ENCODE measurements around the gene DIP2B. TPM values are rescaled to one million over a fixed set of nuclear protein-coding genes. Genes with fewer than 3 reads are reported as not detected.

Gene DIP2B
- polyA plus RNA-seq, 3 donors: 3.5 to 12.3 (median 6.5) TPM

DNA sequence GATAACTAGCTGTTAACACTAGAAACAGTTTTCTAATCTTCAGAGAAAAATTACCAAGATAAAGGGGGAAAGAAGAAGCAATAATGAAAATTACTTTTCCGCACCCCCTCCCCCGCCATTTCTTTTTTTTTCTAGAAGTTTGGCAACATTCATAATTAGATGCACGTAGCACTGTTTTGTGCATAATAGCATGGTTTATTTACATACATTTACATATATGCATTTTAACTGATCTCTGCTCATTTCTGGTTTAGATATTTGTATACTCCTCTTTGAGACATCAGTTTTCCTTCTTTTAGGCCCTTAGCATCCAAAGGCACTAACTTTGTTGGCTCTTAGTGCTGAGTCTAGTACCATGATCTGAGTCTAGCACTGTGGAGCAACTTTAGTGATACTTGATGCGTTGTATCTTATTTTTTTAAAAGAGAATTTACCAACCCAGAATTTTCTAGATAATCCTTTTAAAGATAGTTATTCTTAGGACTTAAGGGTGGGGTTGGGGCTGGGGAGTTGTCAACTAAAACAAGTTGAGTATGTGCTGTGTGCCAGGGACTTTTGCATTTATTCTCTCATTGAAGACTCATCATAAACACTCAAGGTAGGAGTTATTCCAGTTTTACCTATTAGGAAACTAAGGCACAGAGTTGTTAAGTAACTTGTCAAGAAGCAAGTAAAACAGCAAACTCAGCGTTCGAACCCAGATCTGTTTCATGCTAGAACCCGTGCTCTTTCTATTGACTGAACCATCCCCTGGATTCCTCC is 110.5 kb downstream of the DIP2B start:
- no peaks in the 10 kb centered on the region for H3K9me3 ChIP-seq (replicated peaks in 1 of 2; ENCODE audit: control insufficient read depth in 1 of 2, insufficient read depth in 1 of 2, low read length in 2 of 2)
- peaks cover 5 to 10% of the 10 kb centered on the region in 2 donors for H3K36me3 Mint-ChIP-seq
- TF ChIP-seq, protein P1, sequence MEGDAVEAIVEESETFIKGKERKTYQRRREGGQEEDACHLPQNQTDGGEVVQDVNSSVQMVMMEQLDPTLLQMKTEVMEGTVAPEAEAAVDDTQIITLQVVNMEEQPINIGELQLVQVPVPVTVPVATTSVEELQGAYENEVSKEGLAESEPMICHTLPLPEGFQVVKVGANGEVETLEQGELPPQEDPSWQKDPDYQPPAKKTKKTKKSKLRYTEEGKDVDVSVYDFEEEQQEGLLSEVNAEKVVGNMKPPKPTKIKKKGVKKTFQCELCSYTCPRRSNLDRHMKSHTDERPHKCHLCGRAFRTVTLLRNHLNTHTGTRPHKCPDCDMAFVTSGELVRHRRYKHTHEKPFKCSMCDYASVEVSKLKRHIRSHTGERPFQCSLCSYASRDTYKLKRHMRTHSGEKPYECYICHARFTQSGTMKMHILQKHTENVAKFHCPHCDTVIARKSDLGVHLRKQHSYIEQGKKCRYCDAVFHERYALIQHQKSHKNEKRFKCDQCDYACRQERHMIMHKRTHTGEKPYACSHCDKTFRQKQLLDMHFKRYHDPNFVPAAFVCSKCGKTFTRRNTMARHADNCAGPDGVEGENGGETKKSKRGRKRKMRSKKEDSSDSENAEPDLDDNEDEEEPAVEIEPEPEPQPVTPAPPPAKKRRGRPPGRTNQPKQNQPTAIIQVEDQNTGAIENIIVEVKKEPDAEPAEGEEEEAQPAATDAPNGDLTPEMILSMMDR (IDR thresholded peaks at IDR 0.05): no peak
- H4K20me1 ChIP-seq (ENCODE audit: insufficient read depth, low read length): peaks cover 99% of the 10 kb centered on the region
- H3K4me1 Mint-ChIP-seq: peaks cover 13% of the 10 kb centered on the region
- no peak overlapping the region for H2AFZ ChIP-seq (ENCODE audit: insufficient read depth, low read depth, low read length, poor library complexity, severe bottlenecking)
- H3K4me3 ChIP-seq (replicated peaks in 1 of 3; ENCODE audit: low read depth in 2 of 3, low read length in 3 of 3): no peak overlapping the region
- intact Hi-C loops (cut with micrococcal nuclease): no loop called here
- no peak overlapping the region for H3K27ac ChIP-seq (ENCODE audit: low read depth in 1 of 2, low read length in 2 of 2)
- no peak overlapping the region for H3K9ac ChIP-seq (ENCODE audit: insufficient read depth, low read length, poor library complexity, severe bottlenecking)
- H3K4me1 ChIP-seq (ENCODE audit: control insufficient read depth in 1 of 2, insufficient read depth in 2 of 2, low read length in 2 of 2): no peaks in the 10 kb centered on the region
- H3K9me3 Mint-ChIP-seq: no peaks in the 10 kb centered on the region
- no peaks in the 10 kb centered on the region for H3K27me3 Mint-ChIP-seq (ENCODE audit: low read depth in 3 of 3)
- no peak overlapping the region for H3K4me3 Mint-ChIP-seq
- WGBS (ENCODE audit: insufficient coverage): 100% methylated on average over 3 of the region's 7 CpGs
- no peak overlapping the region for H3K27ac Mint-ChIP-seq
- DNase-seq: no peak
- H3K79me2 ChIP-seq (ENCODE audit: insufficient read depth, low read length): peaks cover 86% of the 10 kb centered on the region
- H3K4me2 ChIP-seq (replicated peaks; ENCODE audit: extremely low read depth, low read length, poor library complexity, severe bottlenecking): no peak overlapping the region
- no peaks in the 10 kb centered on the region for H3K27me3 ChIP-seq (ENCODE audit: control insufficient read depth in 2 of 2, insufficient read depth in 2 of 2, low read length in 2 of 2)
- H3K36me3 ChIP-seq (replicated peaks in 1 of 2; ENCODE audit: control insufficient read depth in 1 of 2, insufficient read depth in 2 of 2, low read length in 2 of 2): peaks cover 3 to 5% of the 10 kb centered on the region in 2 donors

DNA sequence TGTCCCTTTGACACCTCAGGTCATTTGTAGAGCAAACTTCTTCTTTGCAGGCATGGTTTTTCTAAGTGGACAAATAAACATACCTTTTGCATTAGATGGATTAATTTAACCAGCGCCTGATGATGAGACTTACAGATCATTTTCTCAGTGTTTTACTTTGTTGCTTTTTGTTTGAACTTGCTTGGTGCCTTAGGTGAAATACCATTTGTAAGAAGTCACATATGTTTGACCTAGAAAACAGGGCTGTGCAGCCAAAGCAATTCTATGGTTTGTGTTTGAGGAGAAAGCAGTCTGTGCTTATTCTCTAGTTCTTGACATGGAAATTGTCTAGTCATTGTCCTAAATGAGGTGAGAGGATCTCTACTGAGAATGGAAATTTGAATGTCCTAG is 111.1 kb downstream of the DIP2B start:
- no peak overlapping the region for H3K9ac ChIP-seq (ENCODE audit: insufficient read depth, low read length, poor library complexity, severe bottlenecking)
- H3K4me1 ChIP-seq (ENCODE audit: control insufficient read depth in 1 of 2, insufficient read depth in 2 of 2, low read length in 2 of 2): no peaks in the 10 kb centered on the region
- H3K9me3 ChIP-seq (replicated peaks in 1 of 2; ENCODE audit: control insufficient read depth in 1 of 2, insufficient read depth in 1 of 2, low read length in 2 of 2): no peaks in the 10 kb centered on the region
- H3K27ac Mint-ChIP-seq: no peak overlapping the region
- peaks cover 16% of the 10 kb centered on the region for H3K4me1 Mint-ChIP-seq
- H2AFZ ChIP-seq (ENCODE audit: insufficient read depth, low read depth, low read length, poor library complexity, severe bottlenecking): no peak overlapping the region
- no peak overlapping the region for H3K27ac ChIP-seq (ENCODE audit: low read depth in 1 of 2, low read length in 2 of 2)
- H3K27me3 Mint-ChIP-seq (ENCODE audit: low read depth in 3 of 3): peaks cover 0 to 1% (median 0%) of the 10 kb centered on the region in 3 donors
- TF ChIP-seq, protein P1 (IDR thresholded peaks at IDR 0.05): no peak
- H3K4me3 ChIP-seq (replicated peaks in 1 of 3; ENCODE audit: low read depth in 2 of 3, low read length in 3 of 3): no peak overlapping the region
- H4K20me1 ChIP-seq (ENCODE audit: insufficient read depth, low read length): peaks cover 99% of the 10 kb centered on the region
- no peaks in the 10 kb centered on the region for H3K9me3 Mint-ChIP-seq
- intact Hi-C loops (cut with micrococcal nuclease): no loop called here
- peaks cover 87% of the 10 kb centered on the region for H3K79me2 ChIP-seq (ENCODE audit: insufficient read depth, low read length)
- no peak overlapping the region for H3K4me3 Mint-ChIP-seq
- no peaks in the 10 kb centered on the region for H3K27me3 ChIP-seq (ENCODE audit: control insufficient read depth in 2 of 2, insufficient read depth in 2 of 2, low read length in 2 of 2)
- H3K4me2 ChIP-seq (replicated peaks; ENCODE audit: extremely low read depth, low read length, poor library complexity, severe bottlenecking): no peak overlapping the region
- peaks cover 3 to 5% of the 10 kb centered on the region in 2 donors for H3K36me3 ChIP-seq (replicated peaks in 1 of 2; ENCODE audit: control insufficient read depth in 1 of 2, insufficient read depth in 2 of 2, low read length in 2 of 2)
- DNase-seq: no peak
- peaks cover 5 to 10% of the 10 kb centered on the region in 2 donors for H3K36me3 Mint-ChIP-seq
- 100% methylated on average over 1 of the region's 1 CpG for WGBS (ENCODE audit: insufficient coverage)

Measured in CD14-positive monocyte (primary cell).